SK-N-SH treated with all-trans-retinoic acid at 6 μM for 48 hours (cell line): Measurements from ENCODE around the gene LCLAT1.

ENCODE experiments used
- PPARA ChIP-seq: fragments of 250-450 bp; sonication (Bioruptor Pico); IDR thresholded peaks from 2 replicates; pipeline ENCODE4 v1.5.0; 2020; ENCODE audit warnings: mild to moderate bottlenecking, borderline replicate concordance
- ZNF565 ChIP-seq: fragments of 450-650 bp; formaldehyde crosslinking; conservative IDR thresholded peaks from 2 replicates; pipeline ENCODE4 v1.5.0; 2020; ENCODE audit warnings: low read depth, mild to moderate bottlenecking, moderate library complexity
- ZNF70 ChIP-seq: fragments of 450-650 bp; formaldehyde crosslinking; IDR thresholded peaks from 2 replicates; pipeline ENCODE4 v1.5.0; 2020; ENCODE audit warnings: mild to moderate bottlenecking, moderate library complexity
- TF ChIP-seq, protein P1 (sequence below): fragments of 250-450 bp; sonication (Bioruptor Pico); IDR thresholded peaks from 2 replicates; pipeline ENCODE4 v1.5.1; 2020; ENCODE audit warnings: low read depth, mild to moderate bottlenecking, moderate library complexity

DNA sequence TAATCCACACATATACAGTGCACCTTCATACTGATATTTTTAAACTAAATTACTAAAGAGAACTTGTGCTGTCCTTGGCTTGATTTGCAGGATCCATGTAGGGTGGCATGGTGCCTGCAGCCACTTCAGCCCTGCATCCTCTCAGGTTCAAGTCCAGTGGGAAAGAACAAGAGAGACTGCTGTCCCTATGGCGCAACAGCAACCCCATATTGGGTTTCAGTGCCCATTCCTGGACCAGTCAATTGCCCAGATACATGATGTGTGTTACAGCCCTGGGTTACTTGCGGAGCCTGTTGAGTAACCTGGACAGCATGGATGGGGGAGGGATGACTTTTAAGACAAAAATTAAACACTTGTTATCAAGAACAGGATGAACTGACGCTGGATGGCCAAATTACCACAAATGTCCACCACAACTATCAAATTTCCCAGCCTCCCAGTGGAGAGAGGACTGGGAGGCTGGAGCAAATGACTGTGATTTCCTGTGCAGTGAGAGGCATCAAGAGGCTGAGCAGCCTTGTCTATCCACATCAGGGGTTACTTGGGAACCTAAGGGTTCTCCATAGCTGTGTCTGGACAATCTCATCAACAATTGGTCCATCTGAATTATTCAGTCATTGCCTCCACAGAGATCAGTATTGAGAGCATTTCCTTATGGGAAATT lies 198.2 kb downstream of the LCLAT1 start:
- TF ChIP-seq, protein P1, sequence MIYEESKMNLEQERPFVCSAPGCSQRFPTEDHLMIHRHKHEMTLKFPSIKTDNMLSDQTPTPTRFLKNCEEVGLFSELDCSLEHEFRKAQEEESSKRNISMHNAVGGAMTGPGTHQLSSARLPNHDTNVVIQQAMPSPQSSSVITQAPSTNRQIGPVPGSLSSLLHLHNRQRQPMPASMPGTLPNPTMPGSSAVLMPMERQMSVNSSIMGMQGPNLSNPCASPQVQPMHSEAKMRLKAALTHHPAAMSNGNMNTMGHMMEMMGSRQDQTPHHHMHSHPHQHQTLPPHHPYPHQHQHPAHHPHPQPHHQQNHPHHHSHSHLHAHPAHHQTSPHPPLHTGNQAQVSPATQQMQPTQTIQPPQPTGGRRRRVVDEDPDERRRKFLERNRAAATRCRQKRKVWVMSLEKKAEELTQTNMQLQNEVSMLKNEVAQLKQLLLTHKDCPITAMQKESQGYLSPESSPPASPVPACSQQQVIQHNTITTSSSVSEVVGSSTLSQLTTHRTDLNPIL: no peak
- TF ChIP-seq ZNF565 (CRISPR knock-in tag) (no peak), PPARA (CRISPR knock-in tag) (no peak), ZNF70 (CRISPR knock-in tag) (no peak)
